Measurements from ENCODE around the gene TPM1.

DNA sequence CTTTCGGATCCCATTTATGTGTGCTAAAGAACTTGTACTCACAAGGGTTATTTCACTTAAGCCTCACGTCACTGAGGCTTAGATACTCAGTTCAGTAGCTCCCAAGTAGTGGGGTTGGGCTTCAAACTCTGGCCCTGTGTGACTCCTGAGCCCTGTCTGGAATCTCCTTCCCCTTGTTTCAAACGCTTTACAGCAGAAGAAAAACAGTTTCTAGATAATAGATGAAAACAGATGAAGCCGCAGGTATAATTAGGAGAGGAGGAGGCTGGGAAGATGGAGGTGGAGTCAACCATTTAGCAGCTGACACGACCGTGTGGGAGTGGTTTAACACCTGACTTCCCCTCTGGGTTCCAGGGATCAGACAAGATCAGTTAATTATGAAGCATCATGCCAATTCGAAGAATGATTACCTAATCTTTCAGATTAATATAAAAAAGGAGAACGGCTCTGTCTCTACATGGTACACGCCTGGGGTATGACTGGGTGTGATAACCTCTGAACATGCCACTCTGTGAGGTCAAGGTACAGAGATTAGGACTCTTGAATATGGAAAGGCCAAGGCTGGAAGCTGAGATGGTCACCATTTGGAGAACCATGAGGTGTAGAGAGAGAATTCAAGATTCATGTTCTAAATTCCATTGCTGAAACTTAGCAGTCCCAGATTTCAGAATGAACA lies 31.1 kb downstream of the TPM1 start:
- TF ChIP-seq EZH2phosphoT487 (IDR thresholded peaks at IDR 0.05; ENCODE audit: borderline replicate concordance, low read depth) (no peak), JUND (IDR thresholded peaks at IDR 0.05) (peak; percentile 17; the same call in 1 of the 2 replicates), TEAD4 (IDR thresholded peaks at IDR 0.05; ENCODE audit: borderline replicate concordance, insufficient read depth) (no peak), REST (IDR thresholded peaks at IDR 0.05; ENCODE audit: low read depth, low read length) (no peak), POLR2AphosphoS5 (IDR thresholded peaks at IDR 0.05; ENCODE audit: low read depth, low read length) (no peak; the same call in none of the 2 replicates)
- TF ChIP-seq, protein P1, sequence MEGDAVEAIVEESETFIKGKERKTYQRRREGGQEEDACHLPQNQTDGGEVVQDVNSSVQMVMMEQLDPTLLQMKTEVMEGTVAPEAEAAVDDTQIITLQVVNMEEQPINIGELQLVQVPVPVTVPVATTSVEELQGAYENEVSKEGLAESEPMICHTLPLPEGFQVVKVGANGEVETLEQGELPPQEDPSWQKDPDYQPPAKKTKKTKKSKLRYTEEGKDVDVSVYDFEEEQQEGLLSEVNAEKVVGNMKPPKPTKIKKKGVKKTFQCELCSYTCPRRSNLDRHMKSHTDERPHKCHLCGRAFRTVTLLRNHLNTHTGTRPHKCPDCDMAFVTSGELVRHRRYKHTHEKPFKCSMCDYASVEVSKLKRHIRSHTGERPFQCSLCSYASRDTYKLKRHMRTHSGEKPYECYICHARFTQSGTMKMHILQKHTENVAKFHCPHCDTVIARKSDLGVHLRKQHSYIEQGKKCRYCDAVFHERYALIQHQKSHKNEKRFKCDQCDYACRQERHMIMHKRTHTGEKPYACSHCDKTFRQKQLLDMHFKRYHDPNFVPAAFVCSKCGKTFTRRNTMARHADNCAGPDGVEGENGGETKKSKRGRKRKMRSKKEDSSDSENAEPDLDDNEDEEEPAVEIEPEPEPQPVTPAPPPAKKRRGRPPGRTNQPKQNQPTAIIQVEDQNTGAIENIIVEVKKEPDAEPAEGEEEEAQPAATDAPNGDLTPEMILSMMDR (IDR thresholded peaks at IDR 0.05), result no peak
